Right kidney (tissue), 9 donors: ENCODE data around the gene CDC42SE1.
"Not testable (repeated sequence)": the region's sequence is repeated elsewhere in the genome, so short reads cannot be mapped to it uniquely, and the experiment has no call there.

Source experiments
- DNase-seq: peaks from one replicate; pipeline ENCODE4 v3.0.0-alpha.2; 2016
- long read RNA-seq, 8 donors: transcript quantifications; one replicate each; lab custom pipeline, GENCODE V29; 2026

The CDC42SE1 gene, protein sequence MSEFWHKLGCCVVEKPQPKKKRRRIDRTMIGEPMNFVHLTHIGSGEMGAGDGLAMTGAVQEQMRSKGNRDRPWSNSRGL
- long read RNA-seq, donor 1, transcript CDC42SE1-201 (5 exons, 3,045 nt), result major isoform, 8 of 29 reads
- long read RNA-seq, donor 1, partial matches to known transcripts, result 9 of 29 reads
- long read RNA-seq, donor 1, other reads (novel, unspliced or antisense), result 9 of 29 reads
- long read RNA-seq, donor 2, transcript CDC42SE1-201 (5 exons, 3,045 nt), result major isoform, 11 of 13 reads
- long read RNA-seq, donor 2, partial matches to known transcripts, result 0 of 13 reads
- long read RNA-seq, donor 2, other reads (novel, unspliced or antisense), result 0 of 13 reads
- long read RNA-seq, donor 3, transcript CDC42SE1-201 (5 exons, 3,045 nt), result major isoform, 6 of 7 reads
- long read RNA-seq, donor 3, partial matches to known transcripts, result 0 of 7 reads
- long read RNA-seq, donor 3, other reads (novel, unspliced or antisense), result 0 of 7 reads
- long read RNA-seq, donor 4, partial matches to known transcripts, result 13 of 19 reads
- long read RNA-seq, donor 4, other reads (novel, unspliced or antisense), result 0 of 19 reads
- long read RNA-seq, donor 5, transcript CDC42SE1-201 (5 exons, 3,045 nt), result major isoform, 15 of 16 reads
- long read RNA-seq, donor 5, partial matches to known transcripts, result 0 of 16 reads
- long read RNA-seq, donor 5, other reads (novel, unspliced or antisense), result 0 of 16 reads
- long read RNA-seq, donor 6, transcript CDC42SE1-201 (5 exons, 3,045 nt), result major isoform, 14 of 137 reads
- long read RNA-seq, donor 6, partial matches to known transcripts, result 119 of 137 reads
- long read RNA-seq, donor 6, other reads (novel, unspliced or antisense), result 0 of 137 reads
- long read RNA-seq, donor 7, transcript CDC42SE1-201 (5 exons, 3,045 nt), result major isoform, 16 of 204 reads
- long read RNA-seq, donor 7, partial matches to known transcripts, result 177 of 204 reads
- long read RNA-seq, donor 7, other reads (novel, unspliced or antisense), result 5 of 204 reads
- long read RNA-seq, donor 8, transcript CDC42SE1-201 (5 exons, 3,045 nt), result major isoform, 9 of 133 reads
- long read RNA-seq, donor 8, partial matches to known transcripts, result 114 of 133 reads
- long read RNA-seq, donor 8, other reads (novel, unspliced or antisense), result 5 of 133 reads

DNA sequence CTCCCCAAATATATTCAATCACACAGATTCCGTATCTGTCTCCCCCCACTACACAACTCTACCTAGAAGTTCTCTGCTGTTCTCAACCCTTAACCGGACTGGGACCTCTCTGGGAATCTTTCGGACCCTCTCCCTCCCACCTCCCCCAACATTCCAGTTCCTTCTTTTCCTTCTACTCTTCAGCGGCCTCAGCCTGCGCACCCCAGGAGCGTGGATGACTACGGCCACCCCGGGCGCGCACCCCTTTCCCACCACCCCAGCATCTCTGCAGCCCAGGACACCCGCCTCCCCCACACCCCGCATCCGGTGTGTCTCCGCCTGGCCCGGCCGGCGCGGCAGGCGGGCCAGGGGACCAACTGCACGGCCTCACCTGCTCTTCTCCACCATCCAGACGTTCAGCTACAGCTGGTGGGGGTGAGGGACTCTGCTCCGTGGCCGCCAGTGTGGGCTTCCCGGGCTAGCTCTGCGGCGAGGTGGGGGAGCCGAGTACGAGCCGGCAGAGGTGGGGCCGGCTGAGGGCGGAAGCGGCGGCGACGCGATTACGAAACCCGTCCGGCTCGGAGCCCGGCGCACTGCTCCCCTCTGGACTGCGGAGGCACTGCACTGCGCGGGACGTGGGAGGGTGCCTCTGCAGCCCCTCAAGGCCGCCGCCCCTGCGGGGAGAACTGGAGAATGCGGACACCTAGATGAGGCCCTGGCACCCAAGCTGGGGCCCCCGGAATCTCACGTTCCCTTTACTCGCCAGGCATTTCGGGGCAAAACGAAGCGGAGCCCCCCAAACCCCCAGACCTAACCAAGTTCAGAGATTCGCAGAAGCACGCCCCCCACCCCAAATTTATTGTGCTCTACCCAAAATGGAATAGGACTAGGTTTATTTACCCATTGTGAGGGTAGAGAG is at the start of gene CDC42SE1:
Gene CDC42SE1, minus strand, starts transcription at position 514 of the 898 bp plus-strand sequence. CDS start 3,892 bp downstream, outside the sequence.
- peak; percentile 94 for DNase-seq

- DNase-seq, result no peak
Observed at GRCh38 chr1:151108331-151108730, 48.9 kb upstream of the CDC42SE1 start.

DNA sequence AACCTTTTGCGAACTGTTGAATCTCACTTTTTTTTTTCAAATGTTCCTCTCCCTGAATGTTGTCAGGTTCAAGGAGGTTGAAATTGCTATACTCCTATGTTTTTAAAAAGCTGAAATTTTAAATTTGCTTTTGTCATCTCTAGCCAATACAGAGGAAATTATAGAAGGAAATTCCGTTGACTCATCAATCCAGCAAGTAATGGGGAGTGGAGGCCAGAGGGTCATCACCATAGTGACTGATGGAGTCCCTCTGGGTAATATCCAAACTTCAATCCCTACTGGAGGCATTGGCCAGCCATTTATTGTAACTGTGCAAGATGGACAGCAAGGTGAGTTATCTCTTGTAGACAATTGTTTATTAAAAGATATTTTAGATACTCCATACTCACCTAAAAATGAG is 47.5 kb upstream of the CDC42SE1 start:
- DNase-seq, result no peak

GRCh38 chr1:151104630-151105029 is 45.2 kb upstream of the CDC42SE1 start:
- DNase-seq, result no peak

GRCh38 chr1:151098126-151098525 is 38.7 kb upstream of the CDC42SE1 start:
- DNase-seq, result no peak

DNA sequence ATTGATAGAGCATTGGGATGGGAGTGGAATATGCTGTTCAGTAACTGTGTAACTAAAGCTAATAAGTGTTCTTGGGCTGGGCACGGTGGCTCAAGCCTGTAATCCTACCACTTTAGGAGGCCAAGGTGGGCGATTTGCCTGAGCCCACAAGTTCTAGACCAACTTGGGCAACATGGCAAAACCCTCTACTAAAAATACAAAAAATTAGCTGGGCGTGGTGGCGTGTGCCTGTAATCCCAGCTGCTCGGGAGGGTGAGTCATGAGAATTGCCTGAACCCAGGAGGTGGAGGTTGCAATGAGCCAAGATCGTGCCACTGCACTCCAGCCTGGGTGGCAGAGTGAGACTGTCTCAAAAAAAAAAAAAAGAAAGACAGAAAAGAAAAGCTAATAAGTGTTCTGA is 38.0 kb upstream of the CDC42SE1 start:
- DNase-seq, result not testable (repeated sequence)

- DNase-seq, result no peak
Observed at GRCh38 chr1:151085953-151086559, 26.6 kb upstream of the CDC42SE1 start.

GRCh38 chr1:151072224-151072623 is 12.8 kb upstream of the CDC42SE1 start:
- no peak for DNase-seq

- DNase-seq, result peak; percentile 100
Observed at GRCh38 chr1:151070474-151071276, 11.3 kb upstream of the CDC42SE1 start, which contains the start of gene GABPB2. GABPB2 (plus strand) TSS chr1:151070761; CDS start chr1:151088190, 17,429 bp downstream.

DNA sequence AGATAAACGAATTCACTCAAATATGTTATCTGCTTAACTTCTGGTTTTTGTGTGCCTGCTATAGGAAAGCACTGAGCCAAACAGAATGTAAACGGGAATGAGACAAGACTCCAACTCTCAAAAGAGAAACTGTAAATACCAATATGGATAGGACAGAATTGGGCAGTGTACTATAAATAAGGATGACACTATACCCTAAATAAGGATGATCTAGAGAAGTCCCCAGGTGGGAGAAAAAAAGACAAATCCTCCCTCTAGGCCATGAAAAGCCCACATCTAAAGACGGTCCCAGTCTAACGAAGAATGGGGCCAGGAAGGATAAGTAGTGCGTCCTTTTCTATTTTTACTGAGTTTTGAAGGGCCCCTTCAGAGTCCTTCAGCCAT is 9.7 kb upstream of the CDC42SE1 start:
- DNase-seq, result no peak

DNA sequence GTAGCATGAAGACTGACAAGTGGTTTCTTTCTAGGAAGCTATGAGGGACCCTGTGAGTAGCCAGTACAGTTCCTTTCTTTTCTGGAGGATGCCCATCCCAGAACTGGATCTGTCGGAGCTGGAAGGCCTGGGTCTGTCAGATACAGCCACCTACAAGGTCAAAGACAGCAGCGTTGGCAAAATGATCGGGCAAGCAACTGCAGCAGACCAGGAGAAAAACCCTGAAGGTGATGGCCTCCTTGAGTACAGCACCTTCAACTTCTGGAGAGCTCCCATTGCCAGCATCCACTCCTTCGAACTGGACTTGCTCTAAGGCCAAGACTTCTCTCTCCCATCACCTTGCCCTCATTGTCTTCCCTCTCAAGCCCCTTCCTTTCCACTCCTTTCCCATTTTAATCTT is 7.8 kb upstream of the CDC42SE1 start:
- no peak for DNase-seq

DNA sequence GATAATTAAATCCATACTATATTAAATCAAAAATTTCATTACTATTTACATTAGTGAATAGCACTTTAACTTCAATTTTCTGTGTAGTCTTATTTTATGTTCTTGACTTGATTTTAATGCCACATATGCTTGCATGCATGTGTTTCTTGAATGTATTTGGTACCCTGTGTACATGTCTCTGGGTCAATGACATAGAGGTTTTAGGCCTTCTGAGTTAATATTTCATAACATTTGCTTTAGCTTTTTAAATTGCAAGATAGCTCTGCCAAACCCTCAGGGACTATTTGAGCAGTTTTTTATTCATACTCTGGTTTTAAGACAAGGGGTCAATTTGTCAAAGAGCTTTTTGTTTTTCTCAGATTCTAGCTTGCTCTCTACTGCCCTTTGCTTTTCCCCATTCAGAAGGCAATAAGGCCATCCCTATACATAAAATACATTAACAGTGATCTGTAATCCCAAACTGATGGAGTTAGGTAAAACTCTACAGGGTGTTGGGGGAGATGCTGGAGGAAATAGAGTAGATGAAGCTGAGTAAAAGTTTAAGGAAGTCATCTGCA is 5.7 kb upstream of the CDC42SE1 start:
- no peak for DNase-seq

DNA sequence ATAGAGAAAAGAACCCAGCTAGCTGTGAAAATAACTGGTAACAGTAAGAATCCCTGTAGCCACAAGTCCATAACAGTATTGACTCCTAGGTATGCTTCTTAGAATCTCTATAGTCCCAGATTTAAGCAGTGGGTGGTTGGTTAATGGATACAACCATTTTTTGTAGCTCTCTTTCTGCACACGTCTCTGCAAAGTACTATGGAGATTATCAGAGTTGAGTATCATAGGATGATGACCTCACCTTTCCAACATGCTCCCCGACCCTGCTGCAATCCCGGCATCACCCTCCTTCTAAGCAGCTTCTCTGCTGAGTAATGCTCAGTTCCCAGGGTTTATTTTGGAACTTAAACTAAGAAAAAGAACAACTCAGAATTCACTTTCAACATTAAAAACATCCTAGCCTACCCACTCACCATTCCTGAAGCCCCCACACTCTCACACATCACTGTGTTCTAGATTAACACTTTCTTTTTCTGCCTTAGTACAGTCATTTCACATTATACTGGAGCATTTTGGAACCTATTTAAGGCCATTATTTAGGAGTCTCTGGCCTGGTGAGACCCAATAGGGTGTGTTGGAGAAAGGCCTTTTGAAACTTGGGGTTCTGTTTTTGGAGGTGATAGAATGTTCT is 3.4 kb upstream of the CDC42SE1 start:
- DNase-seq, result no peak

DNA sequence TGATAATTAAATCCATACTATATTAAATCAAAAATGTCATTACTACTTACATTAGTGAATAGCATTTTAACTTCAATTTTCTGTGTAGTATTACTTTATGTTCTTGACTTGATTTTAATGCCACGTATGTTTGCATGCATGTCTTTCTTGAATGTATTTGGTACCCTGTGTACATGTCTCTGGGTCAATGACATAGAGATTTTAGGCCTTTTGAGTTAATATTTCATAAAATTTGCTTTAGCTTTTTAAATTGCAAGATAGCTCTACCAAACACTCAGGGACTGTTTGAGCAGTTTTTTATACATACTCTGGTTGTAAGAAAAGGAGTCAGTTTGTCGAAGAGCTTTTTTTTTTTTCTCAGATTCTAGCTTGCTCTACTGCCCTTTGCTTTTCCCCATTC is 2.3 kb upstream of the CDC42SE1 start:
- no peak for DNase-seq

- DNase-seq, result peak; percentile 51
Observed at GRCh38 chr1:151060657-151061421, 1.4 kb upstream of the CDC42SE1 start.

DNA sequence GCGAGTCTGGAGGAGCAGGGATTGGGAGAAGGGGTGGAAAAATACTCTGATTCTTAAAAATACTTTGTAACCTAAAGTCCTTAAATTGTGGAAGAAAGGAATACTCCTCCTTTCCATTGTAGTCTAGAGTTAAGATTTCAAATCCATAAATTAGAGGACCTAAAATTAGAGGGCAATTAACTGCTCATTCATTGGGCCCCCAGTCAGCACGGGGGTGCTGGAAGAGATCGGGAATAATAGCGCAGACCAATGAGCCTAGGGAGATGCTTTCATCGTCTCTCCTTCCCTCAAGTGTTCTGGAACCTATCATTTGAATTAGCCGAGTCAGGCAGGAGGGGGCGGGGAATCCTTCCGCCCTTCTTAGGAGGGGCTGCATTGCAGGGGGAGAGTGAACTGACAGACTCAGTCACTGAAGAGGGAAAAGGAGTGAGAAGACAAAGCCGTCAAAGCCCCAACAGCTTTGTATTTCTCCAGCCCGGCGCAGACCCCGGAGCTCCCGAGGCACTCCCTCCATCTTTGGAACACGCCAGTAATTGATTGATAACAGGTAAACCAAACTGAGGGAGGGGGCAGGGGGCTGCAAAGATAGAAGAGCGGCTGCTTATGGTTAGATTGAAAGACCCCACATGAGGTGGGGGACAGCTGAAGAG is 710 bp upstream of the CDC42SE1 start, which contains the start of gene MLLT11:
Gene MLLT11, plus strand, starts transcription at position 391 of the 650 bp plus-strand sequence. CDS start 6,828 bp downstream, outside the sequence.
- peak; percentile 85 for DNase-seq

DNA sequence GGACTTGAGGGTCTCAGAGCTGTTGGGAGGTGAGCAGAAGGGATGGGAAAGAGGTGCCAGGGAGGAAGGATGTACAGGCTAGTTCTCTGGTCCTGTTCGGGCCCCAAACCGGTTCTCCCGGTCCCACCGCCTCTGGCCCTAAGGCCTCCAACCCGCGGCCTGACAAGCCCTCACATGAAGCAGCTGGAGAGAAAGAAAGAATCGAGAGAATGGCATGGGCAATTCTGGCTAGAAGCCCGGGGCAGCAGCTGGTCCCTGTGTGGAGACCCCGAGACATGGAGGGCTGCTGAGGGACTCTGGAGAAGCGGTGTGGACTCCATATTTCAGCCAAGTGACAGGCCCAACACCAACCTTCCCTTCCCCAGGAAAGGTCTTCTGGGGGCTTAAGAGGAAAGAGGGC is 730 bp downstream of the CDC42SE1 start:
- DNase-seq, result peak; percentile 80

GRCh38 chr1:151056149-151056548 is 3.3 kb downstream of the CDC42SE1 start:
- DNase-seq, result no peak
